Calu3 (cell line): ENCODE results near the gene HHATL. TPM values are rescaled to one million over a fixed set of nuclear protein-coding genes. Genes with fewer than 3 reads are reported as not detected.

ENCODE experiments used
- BruUV-seq: library from RNA; stranded (reverse); fragments of 400-500 nt; replicated peaks from 2 replicates; lab custom pipeline; 2021; lab: Mats Ljungman, UMichigan
- CTCF ChIA-PET: fragments of 300-600 bp; sonication (Branson Sonifier 250); formaldehyde crosslinking; loops from one replicate; lab custom pipeline; 2022; ENCODE audit warnings: antibody characterized with exemption; lab: Charles Lee
- DNase-seq: peaks from one replicate; pipeline ENCODE4 v3.0.0; 2022
- H3K27ac Mint-ChIP-seq: one replicate; pipeline ENCODE4 v1.8.0; 2022; ENCODE audit warnings: mixed read lengths; ENCODE audit not compliant: unreplicated experiment
- H3K27me3 Mint-ChIP-seq: one replicate; pipeline ENCODE4 v1.8.0; 2022; ENCODE audit warnings: mixed read lengths; ENCODE audit not compliant: unreplicated experiment
- H3K36me3 Mint-ChIP-seq: one replicate; pipeline ENCODE4 v1.8.0; 2022; ENCODE audit warnings: mild to moderate bottlenecking, moderate library complexity, mixed read lengths; ENCODE audit not compliant: insufficient read depth, unreplicated experiment
- H3K4me1 Mint-ChIP-seq: one replicate; pipeline ENCODE4 v1.8.0; 2022; ENCODE audit warnings: mild to moderate bottlenecking, low read depth, mixed read lengths; ENCODE audit not compliant: unreplicated experiment
- H3K4me3 Mint-ChIP-seq: one replicate; pipeline ENCODE4 v1.8.0; 2022; ENCODE audit warnings: mild to moderate bottlenecking, low read depth, moderate library complexity, mixed read lengths; ENCODE audit not compliant: unreplicated experiment
- H3K9me3 Mint-ChIP-seq: one replicate; pipeline ENCODE4 v1.8.0; 2022; ENCODE audit warnings: low read depth, mixed read lengths; ENCODE audit not compliant: unreplicated experiment
- CTCF ChIP-seq: fragments of 200-600 bp; IDR thresholded peaks from one replicate; pipeline ENCODE4 v1.8.0; 2022; ENCODE audit warnings: antibody characterized with exemption; ENCODE audit not compliant: unreplicated experiment
- intact Hi-C: fragments of 100-400 bp; cut with micrococcal nuclease; formaldehyde crosslinking; loops from one replicate; pipeline ENCODE4 v1.10.0; 2022; ENCODE audit not compliant: unreplicated experiment
- total RNA-seq: library from RNA; stranded (reverse); gene quantifications from 2 replicates; pipeline ENCODE4 v1.2.3, GENCODE V29; 2022

HHATL gene
- total RNA-seq, 1 experiment from 2014 or later = not detected

GRCh38 chr3:42745291-42745745 is 42.7 kb upstream of the HHATL start:
- no TSS peak for BruUV-seq
- Mint-ChIP-seq H3K4me1 (no peaks in the 10 kb centered on the region), H3K27ac (no peak overlapping the region), H3K4me3 (no peak overlapping the region), H3K36me3 (no peaks in the 10 kb centered on the region), H3K27me3 (no peaks in the 10 kb centered on the region), H3K9me3 (no peaks in the 10 kb centered on the region)
- TF ChIP-seq CTCF = no peak
- CTCF ChIA-PET = interaction anchor here (1.2 kb wide), 1 partner anchor 32 kb away, joined by 3 read pairs; no protein-coding TSS in a partner anchor
- no peak for DNase-seq
- intact Hi-C loops = loop anchor here (2.0 to 10.0 kb wide), 2 partner anchors 93 to 171 kb away; partner anchors contain the start of gene ZBTB47

- BruUV-seq = no TSS peak
- Mint-ChIP-seq H3K27ac (no peak overlapping the region), H3K27me3 (no peaks in the 10 kb centered on the region), H3K36me3 (no peaks in the 10 kb centered on the region), H3K4me3 (no peak overlapping the region), H3K9me3 (no peaks in the 10 kb centered on the region), H3K4me1 (no peaks in the 10 kb centered on the region)
- CTCF ChIA-PET = interaction anchor here (0.6 to 1.5 kb wide), 4 partner anchors 28 to 92 kb away, joined by 3 to 7 read pairs (median 4); no protein-coding TSS in a partner anchor
- DNase-seq = no peak
- intact Hi-C loops = loop anchor here (10.0 kb wide), 1 partner anchor 169 kb away; no protein-coding TSS in a partner anchor
- TF ChIP-seq CTCF = no peak
Measured at GRCh38 chr3:42743204-42743995, 40.8 kb upstream of the HHATL start.

GRCh38 chr3:42742688-42743087 is 40.1 kb upstream of the HHATL start:
- Mint-ChIP-seq H3K36me3 (no peaks in the 10 kb centered on the region), H3K27ac (no peak overlapping the region), H3K4me3 (no peak overlapping the region), H3K27me3 (no peaks in the 10 kb centered on the region), H3K9me3 (no peaks in the 10 kb centered on the region), H3K4me1 (no peaks in the 10 kb centered on the region)
- CTCF ChIA-PET = no interaction called here
- intact Hi-C loops = loop anchor here (10.0 kb wide), 1 partner anchor 168 kb away; no protein-coding TSS in a partner anchor
- BruUV-seq = no TSS peak
- no peak for DNase-seq
- no peak for TF ChIP-seq CTCF

- no peak for DNase-seq
- Mint-ChIP-seq H3K27me3 (no peaks in the 10 kb centered on the region), H3K9me3 (no peaks in the 10 kb centered on the region), H3K4me3 (no peak overlapping the region), H3K27ac (no peak overlapping the region), H3K36me3 (no peaks in the 10 kb centered on the region), H3K4me1 (no peaks in the 10 kb centered on the region)
- no TSS peak for BruUV-seq
- CTCF ChIA-PET = no interaction called here
- intact Hi-C loops = loop anchor here (10.0 kb wide), 1 partner anchor 167 kb away; no protein-coding TSS in a partner anchor
- TF ChIP-seq CTCF = no peak
Measured at GRCh38 chr3:42742259-42742658, 39.7 kb upstream of the HHATL start.
